Kidney (tissue), 14 donors: ENCODE data around the gene KCNC3. TPM values are rescaled to one million over a fixed set of nuclear protein-coding genes. Genes with fewer than 3 reads are reported as not detected.
"Not testable (repeated sequence)": the region's sequence is repeated elsewhere in the genome, so short reads cannot be mapped to it uniquely, and the experiment has no call there.

Source experiments
- DNase-seq, 5 donors: peaks; one replicate each; pipeline ENCODE4 v3.0.0-alpha.2; 2013 to 2020
- FAIRE-seq: peaks from 2 replicates; lab custom pipeline; 2012; peaks lifted over from hg19 to GRCh38; lab: Jason Lieb, UNC
- H3K27ac ChIP-seq, 2 donors: one replicate each; pipeline ENCODE4 v1.7.0; 2013; ENCODE audit warnings: low read depth in 2 of 2, low read length in 2 of 2, inconsistent platforms in 1 of 2
- H3K27me3 ChIP-seq: one replicate; pipeline ENCODE4 v1.7.1; 2013; ENCODE audit warnings: low read length, inconsistent platforms; ENCODE audit not compliant: control insufficient read depth, insufficient read depth
- H3K36me3 ChIP-seq, 3 donors: one replicate each; pipeline versions ENCODE4 v1.7.0 to v1.7.1; 2013; ENCODE audit warnings: low read length in 3 of 3, control low read depth in 1 of 3, inconsistent platforms in 1 of 3; ENCODE audit not compliant: insufficient read depth in 3 of 3, control insufficient read depth in 2 of 3
- H3K4me1 ChIP-seq, 3 donors: one replicate each; pipeline versions ENCODE4 v1.7.0 to v1.7.1; 2013; ENCODE audit warnings: low read length in 3 of 3, inconsistent platforms in 1 of 3, low read depth in 1 of 3; ENCODE audit not compliant: control insufficient read depth in 2 of 3, insufficient read depth in 2 of 3
- H3K4me3 ChIP-seq, 3 donors: one replicate each; pipeline versions ENCODE4 v1.7.0 to v1.8.1; 2013; ENCODE audit warnings: low read length in 3 of 3, control low read depth in 1 of 3, inconsistent platforms in 1 of 3
- H3K9ac ChIP-seq, 3 donors: one replicate each; pipeline versions ENCODE4 v1.7.0 to v1.7.1; 2013; ENCODE audit warnings: low read length in 3 of 3, control low read depth in 1 of 3, inconsistent platforms in 1 of 3
- H3K9me3 ChIP-seq, 3 donors: one replicate each; pipeline versions ENCODE4 v1.7.0 to v1.7.1; 2013; ENCODE audit warnings: low read length in 3 of 3, control low read depth in 1 of 3, inconsistent platforms in 1 of 3; ENCODE audit not compliant: control insufficient read depth in 2 of 3, insufficient read depth in 1 of 3
- intact Hi-C: fragments of 100-400 bp; cut with DNase I; formaldehyde crosslinking; loops from one replicate; pipeline ENCODE4 v1.11.1; 2022
- polyA plus RNA-seq: library from polyadenylated mRNA; stranded (reverse); fragments of 350-450 nt; fragmentation: Illumina TruSeq; extraction: RNeasy Lipid Tissue Mini Kit (QIAGEN cat#74804); gene quantifications from one replicate; pipeline ENCODE4 v1.2.3, GENCODE V29; 2014; ENCODE audit warnings: low read depth, low replicate concordance; ENCODE audit not compliant: insufficient read depth
- total RNA-seq: library from RNA; stranded (reverse); fragmentation: NEBNext Ultra II Directional; extraction: Animal tissue kit (Norgen Biotek cat#: 25700); gene quantifications from one replicate; pipeline ENCODE4 v1.2.1, GENCODE V29; 2021
- TF ChIP-seq, protein P1 (sequence below): IDR thresholded peaks from 3 replicates; pipeline ENCODE4 v1.5.1; 2012; ENCODE audit warnings: mild to moderate bottlenecking, moderate library complexity, borderline replicate concordance; ENCODE audit not compliant: insufficient read depth; ENCODE audit errors: extremely low read depth
- donor health status: control.
- donor health status: control.
- donor health status: control.
- donor health status: control.
- donor health status: control.
- donor health status: DM: yes; HTN: yes; CAD: no.
- donor health status: Normal renal cell carcinoma (clear cell type).

KCNC3 gene
- total and polyA plus RNA-seq, 2 donors from 2014 or later: 9.1 to 31.0 TPM

DNA sequence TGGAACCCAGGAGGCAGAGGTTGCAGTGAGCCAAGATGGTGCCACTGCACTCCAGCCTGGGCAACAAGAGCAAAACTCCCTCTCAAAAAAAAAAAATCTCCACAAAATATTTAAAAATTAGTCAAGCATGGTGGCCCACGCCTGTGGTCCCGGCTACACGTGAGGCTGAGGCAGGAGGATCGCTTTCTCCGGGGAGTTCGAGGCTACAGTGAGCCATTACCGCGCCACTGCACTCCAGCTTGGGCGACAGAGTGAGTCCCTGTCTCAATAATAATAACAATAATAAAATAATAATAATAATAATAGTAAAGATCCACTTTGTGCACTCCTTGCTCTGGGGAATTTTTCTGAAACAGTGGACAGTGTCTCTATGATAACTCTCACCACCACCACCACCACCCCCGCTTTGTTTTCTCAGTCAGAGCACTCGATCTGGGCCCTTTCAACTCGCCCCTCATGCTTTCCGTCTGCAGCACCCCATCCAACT is 27.6 kb upstream of the KCNC3 start:
- no peak overlapping the region for H3K9ac ChIP-seq
- no peak for DNase-seq
- H3K9me3 ChIP-seq: no peaks in the 10 kb centered on the region
- no peaks in the 10 kb centered on the region for H3K36me3 ChIP-seq
- no peak overlapping the region for H3K27ac ChIP-seq
- peaks cover 0 to 6% (median 2%) of the 10 kb centered on the region in 3 donors for H3K4me1 ChIP-seq
- TF ChIP-seq, protein P1, sequence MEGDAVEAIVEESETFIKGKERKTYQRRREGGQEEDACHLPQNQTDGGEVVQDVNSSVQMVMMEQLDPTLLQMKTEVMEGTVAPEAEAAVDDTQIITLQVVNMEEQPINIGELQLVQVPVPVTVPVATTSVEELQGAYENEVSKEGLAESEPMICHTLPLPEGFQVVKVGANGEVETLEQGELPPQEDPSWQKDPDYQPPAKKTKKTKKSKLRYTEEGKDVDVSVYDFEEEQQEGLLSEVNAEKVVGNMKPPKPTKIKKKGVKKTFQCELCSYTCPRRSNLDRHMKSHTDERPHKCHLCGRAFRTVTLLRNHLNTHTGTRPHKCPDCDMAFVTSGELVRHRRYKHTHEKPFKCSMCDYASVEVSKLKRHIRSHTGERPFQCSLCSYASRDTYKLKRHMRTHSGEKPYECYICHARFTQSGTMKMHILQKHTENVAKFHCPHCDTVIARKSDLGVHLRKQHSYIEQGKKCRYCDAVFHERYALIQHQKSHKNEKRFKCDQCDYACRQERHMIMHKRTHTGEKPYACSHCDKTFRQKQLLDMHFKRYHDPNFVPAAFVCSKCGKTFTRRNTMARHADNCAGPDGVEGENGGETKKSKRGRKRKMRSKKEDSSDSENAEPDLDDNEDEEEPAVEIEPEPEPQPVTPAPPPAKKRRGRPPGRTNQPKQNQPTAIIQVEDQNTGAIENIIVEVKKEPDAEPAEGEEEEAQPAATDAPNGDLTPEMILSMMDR: no peak
- FAIRE-seq: no peak
- no peak overlapping the region for H3K4me3 ChIP-seq
- intact Hi-C loops: no loop called here
- no peaks in the 10 kb centered on the region for H3K27me3 ChIP-seq

DNA sequence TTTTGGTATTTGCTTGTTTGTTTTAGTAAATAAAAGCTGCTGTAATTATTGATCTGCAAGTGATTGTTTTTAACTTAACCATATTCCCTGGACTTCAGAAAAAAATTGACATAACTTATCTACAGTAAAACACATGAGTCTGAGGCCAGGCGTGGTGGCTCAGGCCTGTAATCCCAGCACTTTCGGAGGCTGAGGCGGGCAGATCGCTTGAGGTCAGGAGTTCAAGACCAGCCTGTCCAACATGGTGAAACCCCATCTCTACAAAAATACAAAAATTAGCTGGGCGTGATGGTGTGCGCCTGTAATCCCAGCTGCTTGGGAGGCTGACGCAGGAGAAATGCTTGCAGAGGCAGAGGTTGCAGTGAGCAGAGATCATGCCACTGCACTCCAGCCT is 24.3 kb upstream of the KCNC3 start:
- H3K4me3 ChIP-seq, H3K36me3 ChIP-seq, FAIRE-seq, H3K9me3 ChIP-seq, intact Hi-C loops, H3K9ac ChIP-seq, H3K27me3 ChIP-seq, H3K27ac ChIP-seq, DNase-seq: not testable (repeated sequence)
- peaks cover 0 to 22% (median 6%) of the 10 kb centered on the region in 3 donors for H3K4me1 ChIP-seq

DNA sequence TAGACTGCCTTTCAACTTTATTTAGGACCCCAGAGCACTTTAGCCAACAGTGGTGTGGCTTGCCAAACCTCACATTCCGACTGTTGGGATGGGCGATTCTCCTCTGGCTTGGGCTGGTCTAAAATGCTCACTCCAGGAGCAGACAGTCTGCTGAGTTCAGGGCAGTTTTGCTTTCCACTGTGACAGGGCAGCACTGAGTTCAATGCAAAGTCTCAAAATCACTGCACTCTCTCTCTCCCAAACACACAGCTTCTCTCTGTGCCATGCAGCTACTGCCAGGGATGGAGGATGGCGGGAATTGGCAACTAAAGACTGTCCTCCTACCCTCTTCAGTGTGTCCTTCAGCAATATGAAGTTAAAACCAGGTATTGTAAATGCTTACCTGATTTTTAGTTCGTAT is 23.1 kb upstream of the KCNC3 start:
- Histone ChIP-seq H3K27me3 (no peaks in the 10 kb centered on the region), H3K4me1 (peaks cover 0 to 22% (median 4%) of the 10 kb centered on the region in 3 donors), H3K27ac (peak overlapping the region in 1 of 2 donors; percentile 9), H3K9me3 (no peaks in the 10 kb centered on the region), H3K4me3 (no peak overlapping the region), H3K36me3 (no peaks in the 10 kb centered on the region), H3K9ac (no peak overlapping the region)
- FAIRE-seq: no peak
- intact Hi-C loops: no loop called here
- TF ChIP-seq, protein P1: no peak
- DNase-seq: no peak

DNA sequence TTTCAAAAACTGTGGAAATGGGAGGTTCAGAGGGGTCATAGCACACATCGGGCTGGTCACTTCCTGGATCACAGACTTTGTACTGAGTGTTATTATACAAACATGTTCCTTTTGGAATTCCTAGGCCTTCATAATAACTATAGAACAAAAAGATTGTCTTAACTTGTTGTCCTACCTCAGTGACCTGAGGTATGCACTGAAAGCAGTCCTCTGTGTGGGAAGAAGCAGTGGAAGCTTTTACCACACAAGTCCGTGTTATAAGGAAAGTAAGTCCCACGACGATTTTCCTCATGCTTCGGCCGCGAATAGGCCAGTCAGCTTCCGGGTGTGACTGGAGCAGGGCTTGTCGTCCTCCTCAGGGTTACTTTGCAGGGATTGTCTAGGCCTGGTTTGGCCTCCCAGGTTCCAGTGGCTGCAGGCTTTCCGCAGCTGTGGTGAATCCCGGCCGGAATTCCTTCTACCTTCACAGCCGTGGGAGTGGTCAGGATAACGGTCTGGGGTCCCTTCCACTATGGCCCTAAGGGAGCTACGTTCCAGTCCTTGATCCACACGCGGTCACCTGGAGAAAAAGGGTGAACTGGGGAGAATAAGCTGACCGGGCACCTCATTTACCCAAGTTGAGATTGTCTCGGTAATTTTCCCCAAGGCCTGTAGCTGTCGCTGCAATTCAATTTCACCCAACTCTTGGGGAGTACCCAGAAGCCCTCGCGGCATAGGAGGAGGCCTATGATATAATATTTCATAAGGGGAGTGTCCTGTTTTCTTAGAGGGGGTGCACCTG is 20.3 kb upstream of the KCNC3 start:
- peaks cover 0 to 2% (median 0%) of the 10 kb centered on the region in 3 donors for H3K36me3 ChIP-seq
- no peak overlapping the region for H3K9ac ChIP-seq
- TF ChIP-seq, protein P1: no peak
- peaks cover 0 to 6% (median 0%) of the 10 kb centered on the region in 3 donors for H3K9me3 ChIP-seq
- no peaks in the 10 kb centered on the region for H3K27me3 ChIP-seq
- H3K27ac ChIP-seq: peak overlapping the region; percentile 78 to 79
- intact Hi-C loops: no loop called here
- H3K4me1 ChIP-seq: peaks cover 0 to 22% (median 4%) of the 10 kb centered on the region in 3 donors
- DNase-seq (peak in 1 of 5 donors; percentile 15), FAIRE-seq (no peak)
- H3K4me3 ChIP-seq: no peak overlapping the region

DNA sequence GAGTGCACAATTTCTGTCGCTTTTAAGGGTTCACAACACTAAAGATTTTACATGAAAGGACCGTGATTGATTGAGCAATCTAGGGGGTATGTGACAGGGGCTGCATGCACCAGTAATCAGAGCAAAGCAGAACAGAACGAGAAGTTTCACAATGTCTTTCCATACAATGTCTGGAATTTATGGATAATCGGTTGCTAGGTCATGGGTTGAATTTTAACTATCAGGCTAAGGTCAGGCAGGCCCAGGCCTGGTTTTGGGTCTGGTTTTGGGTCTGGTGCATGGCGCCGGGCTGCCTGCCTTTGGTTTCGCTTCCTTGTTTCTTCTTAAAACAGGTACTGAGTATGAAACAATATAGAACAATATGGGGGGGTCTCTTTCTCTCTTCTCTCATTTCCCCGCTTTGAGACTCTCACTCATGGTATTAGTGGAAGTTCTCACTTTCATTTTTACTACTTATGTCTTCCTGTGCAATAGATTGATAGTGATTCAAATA is 18.0 kb upstream of the KCNC3 start:
- H3K9ac ChIP-seq, FAIRE-seq, H3K9me3 ChIP-seq, H3K27me3 ChIP-seq, DNase-seq, intact Hi-C loops, H3K36me3 ChIP-seq: not testable (repeated sequence)
- Histone ChIP-seq H3K4me3 (peak overlapping the region in 1 of 3 donors; percentile 2), H3K4me1 (peaks cover 0 to 22% (median 4%) of the 10 kb centered on the region in 3 donors), H3K27ac (peak overlapping the region; percentile 44 to 68)
